ENCODE measurements around the gene NSL1.

DNA sequence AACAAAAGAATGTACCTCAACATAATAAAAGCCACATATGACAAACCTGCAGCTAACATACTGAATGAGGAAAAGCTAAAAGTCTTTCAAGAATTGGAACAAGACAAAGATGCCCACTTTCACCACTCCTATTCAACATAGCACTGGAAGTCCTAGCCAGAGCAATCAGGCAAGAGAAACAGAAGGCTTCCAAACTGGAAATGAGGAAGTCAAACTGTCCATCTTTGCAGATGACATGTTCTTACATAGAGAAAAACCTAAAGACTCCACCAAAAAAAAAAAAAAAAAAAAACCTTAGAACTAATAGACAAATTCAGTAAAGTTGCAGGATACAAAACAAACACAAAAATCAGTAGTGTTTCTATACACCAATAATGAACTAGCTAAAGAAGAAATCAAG is 20.2 kb downstream of the NSL1 start:
- TF ChIP-seq, protein P1, sequence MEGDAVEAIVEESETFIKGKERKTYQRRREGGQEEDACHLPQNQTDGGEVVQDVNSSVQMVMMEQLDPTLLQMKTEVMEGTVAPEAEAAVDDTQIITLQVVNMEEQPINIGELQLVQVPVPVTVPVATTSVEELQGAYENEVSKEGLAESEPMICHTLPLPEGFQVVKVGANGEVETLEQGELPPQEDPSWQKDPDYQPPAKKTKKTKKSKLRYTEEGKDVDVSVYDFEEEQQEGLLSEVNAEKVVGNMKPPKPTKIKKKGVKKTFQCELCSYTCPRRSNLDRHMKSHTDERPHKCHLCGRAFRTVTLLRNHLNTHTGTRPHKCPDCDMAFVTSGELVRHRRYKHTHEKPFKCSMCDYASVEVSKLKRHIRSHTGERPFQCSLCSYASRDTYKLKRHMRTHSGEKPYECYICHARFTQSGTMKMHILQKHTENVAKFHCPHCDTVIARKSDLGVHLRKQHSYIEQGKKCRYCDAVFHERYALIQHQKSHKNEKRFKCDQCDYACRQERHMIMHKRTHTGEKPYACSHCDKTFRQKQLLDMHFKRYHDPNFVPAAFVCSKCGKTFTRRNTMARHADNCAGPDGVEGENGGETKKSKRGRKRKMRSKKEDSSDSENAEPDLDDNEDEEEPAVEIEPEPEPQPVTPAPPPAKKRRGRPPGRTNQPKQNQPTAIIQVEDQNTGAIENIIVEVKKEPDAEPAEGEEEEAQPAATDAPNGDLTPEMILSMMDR (IDR thresholded peaks at IDR 0.05) = no peak
- no peak for TF ChIP-seq ZFX (IDR thresholded peaks at IDR 0.05; ENCODE audit: borderline replicate concordance)

All from 22Rv1 (cell line).